IMR-90 (cell line): Measurements from ENCODE around the gene LIPH. TPM values are rescaled to one million over a fixed set of nuclear protein-coding genes. Genes with fewer than 3 reads are reported as not detected.

ENCODE experiments used
- ATAC-seq: fragments of 200-7000 bp; cut with Tn5 transposase; 2 replicates; pipeline ENCODE4 v1.9.1; 2020; ENCODE audit warnings: low read depth, mild to moderate bottlenecking, moderate library complexity
- BruUV-seq: library from RNA; stranded (reverse); fragments of 400-500 nt; replicated peaks from 2 replicates; lab custom pipeline; 2021; lab: Mats Ljungman, UMichigan
- CTCF ChIA-PET: fragments of 300-600 bp; formaldehyde crosslinking; extraction: SDS; loops from one replicate; lab custom pipeline; 2021; ENCODE audit warnings: antibody characterized with exemption; lab: Yijun Ruan, JAX
- POLR2A ChIA-PET: fragments of 300-600 bp; sonication (Branson Sonifier 250); formaldehyde crosslinking; loops from one replicate; lab custom pipeline; 2022; ENCODE audit warnings: antibody characterized with exemption; ENCODE audit not compliant: unreplicated experiment; lab: Charles Lee
- DNase-seq: peaks from one replicate; pipeline ENCODE4 v3.0.0; 2013
- H2AFZ ChIP-seq: replicated peaks from 2 replicates; pipeline ENCODE3; 2013; ENCODE audit warnings: low read length, mild to moderate bottlenecking; ENCODE audit not compliant: poor library complexity
- H2AK5ac ChIP-seq: 2 replicates; pipeline ENCODE4 v1.6.1; 2013; ENCODE audit warnings: low read depth, low read length, inconsistent platforms
- H2AK9ac ChIP-seq: replicated peaks from 2 replicates; pipeline ENCODE3; 2013; ENCODE audit warnings: mild to moderate bottlenecking, low read depth, low read length, moderate library complexity; ENCODE audit not compliant: poor library complexity
- H2BK120ac ChIP-seq: 2 replicates; pipeline ENCODE4 v1.6.1; 2013; ENCODE audit warnings: low read depth, low read length, inconsistent platforms
- H2BK15ac ChIP-seq: 3 replicates; pipeline ENCODE4 v1.6.1; 2013; ENCODE audit warnings: low read depth, low read length, inconsistent platforms
- H2BK20ac ChIP-seq: 2 replicates; pipeline ENCODE4 v1.6.1; 2013; ENCODE audit warnings: low read depth, mild to moderate bottlenecking, inconsistent platforms, low read length, moderate library complexity
- H2BK5ac ChIP-seq: 2 replicates; pipeline ENCODE4 v1.6.1; 2013; ENCODE audit warnings: mild to moderate bottlenecking, low read depth, low read length, inconsistent platforms; ENCODE audit not compliant: poor library complexity, severe bottlenecking
- H3K14ac ChIP-seq: replicated peaks from 2 replicates; pipeline ENCODE4 v1.6.1; 2013; ENCODE audit warnings: low read depth, low read length, inconsistent platforms
- H3K18ac ChIP-seq: 2 replicates; pipeline ENCODE4 v1.6.1; 2013; ENCODE audit warnings: low read depth, low read length, control low read depth
- H3K23ac ChIP-seq: 2 replicates; pipeline ENCODE4 v1.6.1; 2013; ENCODE audit warnings: low read depth, low read length, inconsistent platforms
- H3K27ac ChIP-seq: 2 replicates; pipeline ENCODE4 v1.5.1; 2013; ENCODE audit warnings: mild to moderate bottlenecking, control low read depth, low read length; ENCODE audit not compliant: insufficient read depth
- H3K27me3 ChIP-seq: 2 replicates; pipeline ENCODE4 v1.6.1; 2013; ENCODE audit warnings: low read length; ENCODE audit not compliant: control insufficient read depth, insufficient read depth
- H3K36me3 ChIP-seq: 2 replicates; pipeline ENCODE4 v1.6.1; 2013; ENCODE audit warnings: low read length, mixed read lengths; ENCODE audit not compliant: control insufficient read depth, insufficient read depth
- H3K4ac ChIP-seq: 2 replicates; pipeline ENCODE4 v1.6.1; 2013; ENCODE audit warnings: low read depth, low read length, inconsistent platforms
- H3K4me1 ChIP-seq: 2 replicates; pipeline ENCODE4 v1.6.1; 2013; ENCODE audit warnings: low read length, mixed read lengths; ENCODE audit not compliant: control insufficient read depth, insufficient read depth
- H3K4me2 ChIP-seq: 2 replicates; pipeline ENCODE4 v1.6.1; 2013; ENCODE audit warnings: low read depth, mild to moderate bottlenecking, control low read depth, low read length, moderate library complexity
- H3K4me3 ChIP-seq: 2 replicates; pipeline ENCODE4 v1.5.1; 2013; ENCODE audit warnings: low read depth, mild to moderate bottlenecking, control low read depth, low read length, moderate library complexity; ENCODE audit not compliant: insufficient read depth
- H3K56ac ChIP-seq: 2 replicates; pipeline ENCODE4 v1.6.1; 2013; ENCODE audit warnings: low read length, inconsistent platforms; ENCODE audit not compliant: insufficient read depth; ENCODE audit errors: extremely low read depth
- H3K79me1 ChIP-seq, 2 experiments: 2 replicates each; pipeline ENCODE4 v1.6.1; 2013; ENCODE audit warnings: low read length in 2 of 2, inconsistent platforms in 1 of 2, low read depth in 1 of 2
- H3K9ac ChIP-seq: 2 replicates; pipeline ENCODE4 v1.6.1; 2013; ENCODE audit warnings: low read depth, low read length, control low read depth
- H3K9me1 ChIP-seq: 2 replicates; pipeline ENCODE4 v1.6.1; 2013; ENCODE audit warnings: low read length, inconsistent platforms; ENCODE audit not compliant: insufficient read depth
- H3K9me3 ChIP-seq: 2 replicates; pipeline ENCODE4 v1.6.1; 2013; ENCODE audit warnings: low read length; ENCODE audit not compliant: control insufficient read depth, insufficient read depth
- H4K20me1 ChIP-seq: 2 replicates; pipeline ENCODE4 v1.6.1; 2013; ENCODE audit warnings: low read length, inconsistent platforms; ENCODE audit not compliant: insufficient read depth
- H4K5ac ChIP-seq: 2 replicates; pipeline ENCODE4 v1.6.1; 2013; ENCODE audit warnings: mild to moderate bottlenecking, low read depth, low read length, control low read depth
- H4K8ac ChIP-seq, 2 experiments: 2 replicates each; pipeline ENCODE4 v1.6.1; 2013; ENCODE audit warnings: low read depth in 2 of 2, low read length in 2 of 2, control low read depth in 1 of 2, inconsistent platforms in 1 of 2
- H4K91ac ChIP-seq: 2 replicates; pipeline ENCODE4 v1.6.1; 2013; ENCODE audit warnings: low read depth, low read length, inconsistent platforms; ENCODE audit not compliant: insufficient read depth
- MXI1 ChIP-seq: IDR thresholded peaks from 2 replicates; pipeline ENCODE4 v1.6.1; 2012; ENCODE audit warnings: low read depth, mild to moderate bottlenecking, low read length, moderate library complexity, borderline replicate concordance
- RFX5 ChIP-seq: IDR thresholded peaks from 2 replicates; pipeline ENCODE4 v1.8.0; 2012; ENCODE audit warnings: low read depth, mild to moderate bottlenecking, low read length, moderate library complexity
- whole genome bisulfite sequencing, 2 experiments: methylation state at CpG; one replicate each; pipeline versions ENCODE4 v1.1.5 to v1.1.7; 2013; ENCODE audit warnings: missing lambda C conversion rate in 2 of 2; ENCODE audit not compliant: insufficient read length in 1 of 2; ENCODE audit errors: extremely low coverage in 2 of 2; 5-methylcytosine and 5-hydroxymethylcytosine counted together
- dilution Hi-C: fragments of 300-500 bp; cut with HindIII; formaldehyde crosslinking; loops from one replicate; pipeline ENCODE4 v1.14.3; 2018; ENCODE audit warnings: low sequenced_read_pairs; ENCODE audit not compliant: unreplicated experiment
- in situ Hi-C: fragments of 300-500 bp; cut with MboI; formaldehyde crosslinking; loops from 3 replicates; pipeline ENCODE4 v1.14.3; 2019; ENCODE audit warnings: low sequenced_read_pairs, inconsistent platforms, mixed read lengths
- intact Hi-C: fragments of 100-400 bp; cut with micrococcal nuclease; formaldehyde crosslinking; loops from 2 replicates; pipeline ENCODE4 v1.10.0; 2022
- polyA plus RNA-seq, 3 experiments: library from polyadenylated mRNA; depleted of rRNA; stranded (reverse); fragments of >200 nt; gene quantifications; 2 replicates each; pipeline ENCODE4 v1.2.3, GENCODE V29; 2012; ENCODE audit warnings: low replicate concordance in 1 of 3
- total RNA-seq: library from RNA; depleted of rRNA; stranded (reverse); fragments of >200 nt; gene quantifications from 2 replicates; pipeline ENCODE4 v1.2.3, GENCODE V29; 2012
- TF ChIP-seq, protein P1 (sequence below): fragments of 150-350 bp; IDR thresholded peaks from 2 replicates; pipeline ENCODE4 v1.6.1; 2017; ENCODE audit warnings: mild to moderate bottlenecking, antibody characterized with exemption, low read length, low read depth

The LIPH gene
- total and polyA plus RNA-seq, 2 of the 4 experiments (the other 2 are of a cell fraction) = 0.27 to 0.36 TPM

DNA sequence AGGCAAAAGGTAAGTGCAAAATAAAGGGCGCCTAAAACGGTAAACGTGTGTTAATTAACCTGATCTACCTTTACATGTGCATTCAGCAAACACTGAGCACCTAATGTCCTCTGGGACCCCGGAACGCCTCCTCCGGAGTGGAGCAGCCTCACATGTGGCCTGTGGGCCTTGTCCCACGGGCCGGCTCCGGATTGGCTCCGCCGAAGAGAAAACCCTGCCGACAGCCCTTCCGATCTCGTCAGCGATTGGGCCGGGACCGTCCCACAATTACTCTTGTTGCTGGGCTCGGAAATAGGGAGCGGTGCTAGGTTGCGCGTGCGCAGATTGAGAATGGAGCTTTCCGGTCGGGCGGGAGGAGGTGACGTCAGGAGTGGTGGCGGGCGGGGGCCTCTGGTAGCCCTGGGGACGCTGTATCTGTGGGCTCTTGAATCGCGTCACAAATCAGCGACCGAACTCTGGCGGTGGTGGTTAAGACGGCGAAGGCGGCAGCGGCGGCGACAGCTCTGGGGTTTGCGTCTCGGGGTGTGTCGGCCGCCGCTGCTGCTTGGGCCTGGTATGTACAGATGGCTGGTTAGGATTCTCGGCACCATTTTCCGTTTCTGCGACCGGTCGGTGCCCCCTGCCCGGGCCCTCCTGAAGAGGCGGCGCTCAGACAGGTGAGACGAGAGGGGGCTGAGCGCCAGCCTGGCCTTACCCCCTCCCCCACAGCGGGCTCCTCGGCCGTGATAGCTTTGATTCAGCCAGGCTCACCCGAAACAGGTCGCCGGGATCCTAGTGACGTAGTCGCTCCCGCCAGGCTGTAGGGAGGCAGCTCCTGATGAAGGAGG is 33.7 kb upstream of the LIPH start, which contains the start of gene SENP2 (continued):
- TF ChIP-seq, protein P1, sequence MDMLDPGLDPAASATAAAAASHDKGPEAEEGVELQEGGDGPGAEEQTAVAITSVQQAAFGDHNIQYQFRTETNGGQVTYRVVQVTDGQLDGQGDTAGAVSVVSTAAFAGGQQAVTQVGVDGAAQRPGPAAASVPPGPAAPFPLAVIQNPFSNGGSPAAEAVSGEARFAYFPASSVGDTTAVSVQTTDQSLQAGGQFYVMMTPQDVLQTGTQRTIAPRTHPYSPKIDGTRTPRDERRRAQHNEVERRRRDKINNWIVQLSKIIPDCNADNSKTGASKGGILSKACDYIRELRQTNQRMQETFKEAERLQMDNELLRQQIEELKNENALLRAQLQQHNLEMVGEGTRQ = peak; percentile 73
- TF ChIP-seq RFX5 = peak; percentile 91

DNA sequence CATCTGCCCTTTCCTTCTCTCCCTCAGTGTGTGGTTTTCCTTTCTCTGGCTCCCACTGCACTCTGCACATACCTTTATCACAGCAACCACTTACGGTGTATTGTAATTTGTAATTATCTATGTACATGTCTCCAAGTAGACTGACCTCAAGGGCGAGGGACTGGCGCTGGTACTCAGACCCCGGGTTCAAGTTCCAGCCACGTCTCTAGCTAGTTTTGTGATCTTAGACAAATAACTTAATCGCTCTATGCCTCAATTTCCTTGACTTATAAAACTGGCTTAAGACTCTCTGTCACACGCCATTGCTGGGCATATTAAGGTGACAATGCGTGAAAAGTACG is 33.1 kb upstream of the LIPH start:
- ChIA-PET POLR2A (no interaction called here), CTCF (interaction anchor here (1.0 to 1.1 kb wide), 2 partner anchors 71 to 222 kb away, joined by 3 read pairs; no protein-coding TSS in a partner anchor)
- DNase-seq (no peak), ATAC-seq (no peak)
- peak overlapping the region; percentile 68 for H3K14ac ChIP-seq
- H3K4me1 ChIP-seq = no peaks in the 10 kb centered on the region
- dilution Hi-C loops (no loop called here), in situ Hi-C loops (no loop called here), intact Hi-C loops (no loop called here)
- BruUV-seq = no TSS peak
- 0 out of 2 replicates have a peak overlapping the region, but pooled peaks have one; percentile 7 for H3K9ac ChIP-seq
- H3K9me3 ChIP-seq = no peaks in the 10 kb centered on the region
- H2BK120ac ChIP-seq = no peak overlapping the region
- H3K56ac ChIP-seq = no peak overlapping the region
- no peaks in the 10 kb centered on the region for H4K20me1 ChIP-seq
- H2AFZ ChIP-seq = peak overlapping the region; percentile 91
- H2BK5ac ChIP-seq = no peak overlapping the region
- H3K27ac ChIP-seq = no peak overlapping the region
- no peak overlapping the region for H4K91ac ChIP-seq
- H3K4me2 ChIP-seq = peak overlapping the region; percentile 92
- 0 out of 2 replicates have a peak, but pooled peaks cover 2% of the 10 kb centered on the region for H3K36me3 ChIP-seq
- WGBS, 2 experiments = no CpG with 5 or more reads among the region's 9 CpGs
- peak overlapping the region; percentile 74 for H3K4ac ChIP-seq
- H3K79me1 ChIP-seq = peaks cover 3 to 23% of the 10 kb centered on the region in 2 experiments; a peak in 3 of 4 replicates
- H3K4me3 ChIP-seq = peak overlapping the region; percentile 51
- H3K27me3 ChIP-seq = no peaks in the 10 kb centered on the region
- H2BK15ac ChIP-seq = no peak overlapping the region
- no peak for TF ChIP-seq MXI1
- H3K9me1 ChIP-seq = 0 out of 2 replicates have a peak, but pooled peaks cover 3% of the 10 kb centered on the region
- H2BK20ac ChIP-seq = no peak overlapping the region
- H3K23ac ChIP-seq = no peak overlapping the region
- no peak overlapping the region for H2AK9ac ChIP-seq
- H4K8ac ChIP-seq = peak overlapping the region; percentile 57 to 95
- no peak overlapping the region for H2AK5ac ChIP-seq
- peak overlapping the region; percentile 51; the same call in 1 of the 2 replicates for H4K5ac ChIP-seq
- no peak overlapping the region for H3K18ac ChIP-seq
